SK-N-MC (cell line): ENCODE results near the gene PAM16.

Experiments
- EZH2 ChIP-seq: fragments of 200-600 bp; sonication (generic); IDR thresholded peaks from one replicate; pipeline ENCODE4 v1.6.1; 2017; ENCODE audit warnings: antibody characterized with exemption
- POLR2AphosphoS5 ChIP-seq: IDR thresholded peaks from 2 replicates; pipeline ENCODE4 v1.6.1; 2012; ENCODE audit warnings: mild to moderate bottlenecking, low read depth, low read length, borderline replicate concordance

DNA sequence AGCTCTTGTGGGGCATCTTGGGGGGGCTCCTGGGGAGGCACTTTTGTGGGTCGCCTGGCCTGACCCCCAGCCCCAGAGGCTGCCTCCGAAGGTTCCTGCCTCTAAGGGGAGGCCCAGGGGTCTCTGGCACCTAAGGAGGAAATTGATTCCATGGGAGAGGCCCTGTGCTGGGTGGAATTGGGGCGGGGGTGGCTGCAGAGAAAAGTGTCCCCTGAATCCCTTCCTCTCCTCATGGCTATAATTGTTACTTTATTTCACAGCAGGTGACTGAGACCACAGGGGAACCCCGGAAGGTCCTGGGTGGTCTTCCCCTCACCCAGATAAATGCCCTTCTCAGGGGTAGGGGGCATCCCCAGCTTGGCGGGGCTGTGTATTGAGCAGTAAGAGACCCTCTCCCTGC is 32.2 kb downstream of the PAM16 start:
- TF ChIP-seq EZH2 (no peak), POLR2AphosphoS5 (no peak)
